AG10803 (cell line): Measurements from ENCODE around the gene MYO16.

ENCODE experiments used
- DNase-seq: peaks from one replicate; pipeline ENCODE4 v3.0.0; 2010; ENCODE audit warnings: low read depth
- H3K4me3 ChIP-seq: 2 replicates; pipeline ENCODE4 v1.5.1; 2011; ENCODE audit warnings: mild to moderate bottlenecking, low read length, control low read depth
- CTCF ChIP-seq: conservative IDR thresholded peaks from 2 replicates; pipeline ENCODE4 v1.5.1; 2011; ENCODE audit warnings: mild to moderate bottlenecking, low read length, control low read depth, inconsistent platforms

Gene MYO16

DNA sequence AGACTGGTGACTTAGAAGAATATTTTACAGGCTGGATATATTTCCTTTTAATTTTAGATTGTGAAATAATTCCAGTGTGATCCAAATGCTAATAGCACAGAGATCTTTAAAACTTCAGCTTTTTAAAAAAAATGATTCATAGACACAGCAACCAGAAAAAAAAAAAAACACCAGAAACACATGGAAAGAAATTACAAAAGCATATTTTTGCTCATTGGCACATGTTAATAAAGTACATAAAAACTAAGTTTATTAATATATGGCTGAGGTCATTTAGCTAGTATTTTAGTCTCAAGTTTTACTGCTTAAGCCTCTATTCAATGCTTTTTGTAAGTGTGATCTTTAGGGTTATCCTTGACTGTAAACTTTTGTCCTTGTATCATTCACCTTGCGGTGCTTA is 577 bp downstream of the MYO16 start:
- H3K4me3 ChIP-seq = no peak overlapping the region
- no peak for TF ChIP-seq CTCF
- no peak for DNase-seq

GRCh38 chr13:108632649-108633167 is 3.3 kb downstream of the MYO16 start:
- DNase-seq = no peak
- TF ChIP-seq CTCF = no peak
- H3K4me3 ChIP-seq = no peak overlapping the region

GRCh38 chr13:108638901-108639300 is 9.5 kb downstream of the MYO16 start:
- DNase-seq = no peak
- no peak overlapping the region for H3K4me3 ChIP-seq
- TF ChIP-seq CTCF = no peak

DNA sequence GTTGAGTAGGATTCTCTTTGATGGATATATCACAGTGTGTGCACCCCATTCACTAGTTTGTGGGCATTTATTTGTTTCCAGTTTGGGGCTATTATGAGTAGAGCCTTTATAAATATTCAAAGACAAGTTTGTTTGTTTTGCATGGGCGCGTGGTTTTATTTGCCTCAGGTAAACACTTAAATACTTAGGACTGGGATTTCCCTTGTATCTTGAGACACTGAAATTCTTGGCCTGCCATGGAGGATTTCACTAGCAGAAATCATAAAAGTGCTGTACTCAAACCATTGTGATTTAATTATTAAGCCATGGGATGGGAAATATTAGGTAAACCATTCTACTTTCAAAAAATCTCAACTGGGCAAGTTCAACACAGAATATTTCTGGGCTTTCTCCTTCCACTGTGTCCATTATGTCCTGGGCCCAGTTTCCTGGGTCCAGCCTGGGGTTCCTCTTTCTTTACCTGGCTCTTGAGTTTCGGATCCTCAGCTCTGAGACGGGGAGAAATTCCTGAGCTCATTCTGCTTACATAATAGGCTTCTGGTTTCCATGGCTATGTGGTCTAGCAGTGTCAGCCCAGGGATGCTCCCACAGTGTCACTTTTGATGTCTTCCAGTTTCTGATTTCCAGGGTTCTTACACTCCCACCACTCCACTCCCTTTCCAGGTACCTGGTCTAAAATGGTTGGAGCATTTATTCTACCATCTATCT is 14.4 kb downstream of the MYO16 start:
- no peak for TF ChIP-seq CTCF

DNA sequence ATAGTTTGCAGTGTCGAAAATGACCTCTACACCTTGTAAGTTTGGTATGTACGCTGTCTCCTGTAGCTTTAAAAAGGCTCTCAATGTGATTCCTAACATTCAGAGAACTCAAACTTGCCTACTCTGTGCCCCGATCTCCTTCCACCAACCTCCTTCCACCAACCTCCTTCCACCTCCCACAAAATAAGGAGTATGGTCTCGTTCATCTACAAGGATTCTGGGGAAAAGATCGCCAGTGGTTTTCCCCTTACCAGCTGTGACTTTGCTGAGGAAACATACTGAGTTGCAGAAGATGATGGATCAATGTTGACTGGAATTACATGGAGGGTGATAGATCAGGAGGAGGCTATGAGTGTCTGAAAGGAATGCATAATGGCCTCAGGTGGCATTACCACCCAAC is 16.0 kb downstream of the MYO16 start:
- DNase-seq = no peak
- no peak overlapping the region for H3K4me3 ChIP-seq
- no peak for TF ChIP-seq CTCF

More for the DNA sequence above, 14.4 kb downstream of the MYO16 start:
- DNase-seq = no peak
- H3K4me3 ChIP-seq = no peak overlapping the region

DNA sequence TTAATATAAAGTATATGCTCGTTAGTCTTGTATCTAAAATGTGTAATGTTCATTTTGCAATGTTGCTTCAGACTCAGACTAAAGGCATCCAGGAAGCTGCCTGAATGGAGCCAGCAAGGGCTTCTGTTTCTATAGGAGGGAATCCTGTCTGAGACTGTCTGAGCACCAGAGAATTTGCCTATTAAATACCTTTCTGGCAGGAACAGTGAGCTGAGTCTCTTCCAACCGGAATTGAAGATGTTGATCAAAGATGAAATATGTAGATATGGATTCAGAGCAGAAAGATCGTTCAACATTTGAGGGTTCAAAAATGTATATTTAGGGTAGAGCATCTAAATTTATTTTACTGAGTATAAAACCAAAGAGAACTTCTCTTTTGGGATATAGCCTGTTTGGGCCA is 20.9 kb downstream of the MYO16 start:
- DNase-seq = no peak
- no peak overlapping the region for H3K4me3 ChIP-seq
- TF ChIP-seq CTCF = no peak

- no peak for DNase-seq
- TF ChIP-seq CTCF = no peak
- no peak overlapping the region for H3K4me3 ChIP-seq
Measured at GRCh38 chr13:108656742-108657141, 27.3 kb downstream of the MYO16 start.
